Measurements from ENCODE around the gene CELSR1. TPM values are rescaled to one million over a fixed set of nuclear protein-coding genes. Genes with fewer than 3 reads are reported as not detected.

The CELSR1 gene
- total RNA-seq, 1 experiment from 2014 or later, result 37.6 TPM

DNA sequence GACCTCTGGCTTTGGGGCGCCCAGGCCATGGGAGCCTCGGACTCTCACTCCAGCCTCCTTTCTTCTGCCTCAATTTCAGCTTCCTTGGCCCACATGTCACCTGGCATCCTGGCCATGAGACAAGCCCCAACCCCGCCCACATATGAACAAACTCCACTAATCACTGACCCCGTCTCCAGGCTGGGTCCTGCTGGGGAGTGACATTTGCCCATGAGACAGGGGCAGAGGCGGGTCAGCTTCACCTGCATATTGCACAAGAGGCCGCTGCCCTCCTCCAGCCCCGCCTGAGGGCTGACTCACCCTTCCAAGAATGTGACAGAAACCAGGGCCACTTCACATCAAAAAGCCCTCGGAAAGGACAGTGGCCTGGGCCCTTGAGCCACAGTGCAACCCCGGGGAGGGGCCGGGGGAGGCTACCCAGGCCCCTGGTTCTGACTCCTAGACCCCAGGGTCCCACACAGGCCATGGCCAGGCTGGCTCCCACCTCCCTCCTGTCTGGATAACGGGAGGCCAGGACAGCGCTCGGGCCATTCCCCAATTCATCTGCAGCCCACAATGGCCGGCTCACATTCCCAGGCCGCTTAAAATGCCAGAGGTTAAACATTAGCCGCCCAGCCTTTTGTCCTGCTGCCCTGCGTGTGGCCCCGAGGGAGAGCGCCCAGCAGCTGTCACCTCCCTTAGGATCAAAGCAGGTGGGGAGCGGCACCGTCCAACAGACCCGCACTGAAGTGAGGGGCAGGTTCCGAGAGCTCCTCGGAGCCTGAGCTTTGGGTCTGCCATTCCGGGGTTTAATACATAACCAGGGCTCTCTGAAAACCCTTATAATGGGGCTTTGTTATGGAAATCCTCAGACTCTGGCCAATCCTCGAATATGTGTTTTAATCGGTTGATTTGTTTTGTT is 159.6 kb downstream of the CELSR1 start:
- Histone ChIP-seq H3K9me3 (ENCODE audit: insufficient read depth, low read depth) (no peaks in the 10 kb centered on the region), H3K79me2 (ENCODE audit: low read depth) (peaks cover 10% of the 10 kb centered on the region; the same call in 1 of the 2 replicates), H3K27me3 (ENCODE audit: insufficient read depth, low read depth) (no peaks in the 10 kb centered on the region), H4K20me1 (ENCODE audit: insufficient read depth) (no peaks in the 10 kb centered on the region), H3K36me3 (ENCODE audit: low read depth) (peaks cover 10% of the 10 kb centered on the region), H2AFZ (no peak overlapping the region), H3K9me2 (ENCODE audit: insufficient read depth) (no peaks in the 10 kb centered on the region), H3K4me2 (peak overlapping the region; percentile 77), H3K27ac (peak overlapping the region; percentile 95), H3K4me3 (peak overlapping the region; percentile 39; the same call in 1 of the 2 replicates), H3F3A (ENCODE audit: insufficient read depth, low read depth) (peaks cover 35% of the 10 kb centered on the region), H3K4me1 (replicated peaks; ENCODE audit: insufficient read depth) (peaks cover 67% of the 10 kb centered on the region)
- TF ChIP-seq EZH2 (IDR thresholded peaks at IDR 0.05; ENCODE audit: low read depth), result no peak
- TF ChIP-seq, protein P1, sequence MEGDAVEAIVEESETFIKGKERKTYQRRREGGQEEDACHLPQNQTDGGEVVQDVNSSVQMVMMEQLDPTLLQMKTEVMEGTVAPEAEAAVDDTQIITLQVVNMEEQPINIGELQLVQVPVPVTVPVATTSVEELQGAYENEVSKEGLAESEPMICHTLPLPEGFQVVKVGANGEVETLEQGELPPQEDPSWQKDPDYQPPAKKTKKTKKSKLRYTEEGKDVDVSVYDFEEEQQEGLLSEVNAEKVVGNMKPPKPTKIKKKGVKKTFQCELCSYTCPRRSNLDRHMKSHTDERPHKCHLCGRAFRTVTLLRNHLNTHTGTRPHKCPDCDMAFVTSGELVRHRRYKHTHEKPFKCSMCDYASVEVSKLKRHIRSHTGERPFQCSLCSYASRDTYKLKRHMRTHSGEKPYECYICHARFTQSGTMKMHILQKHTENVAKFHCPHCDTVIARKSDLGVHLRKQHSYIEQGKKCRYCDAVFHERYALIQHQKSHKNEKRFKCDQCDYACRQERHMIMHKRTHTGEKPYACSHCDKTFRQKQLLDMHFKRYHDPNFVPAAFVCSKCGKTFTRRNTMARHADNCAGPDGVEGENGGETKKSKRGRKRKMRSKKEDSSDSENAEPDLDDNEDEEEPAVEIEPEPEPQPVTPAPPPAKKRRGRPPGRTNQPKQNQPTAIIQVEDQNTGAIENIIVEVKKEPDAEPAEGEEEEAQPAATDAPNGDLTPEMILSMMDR (conservative IDR thresholded peaks at IDR 0.05), result no peak
- intact Hi-C loops (cut with micrococcal nuclease; ENCODE audit: unreplicated experiment), result loop anchor here (1.0 to 5.0 kb wide), 2 partner anchors 74 to 375 kb away; no protein-coding TSS in a partner anchor
- DNase-seq, result peak; percentile 94 to 96
- ChIA-PET CTCF (interaction anchor here (0.6 kb wide), 1 partner anchor 186 kb away, joined by 13 read pairs; no protein-coding TSS in a partner anchor), POLR2A (ENCODE audit: unreplicated experiment) (no interaction called here)
- TSS peak; percentile 78 for BruUV-seq (replicated peaks)

DNA sequence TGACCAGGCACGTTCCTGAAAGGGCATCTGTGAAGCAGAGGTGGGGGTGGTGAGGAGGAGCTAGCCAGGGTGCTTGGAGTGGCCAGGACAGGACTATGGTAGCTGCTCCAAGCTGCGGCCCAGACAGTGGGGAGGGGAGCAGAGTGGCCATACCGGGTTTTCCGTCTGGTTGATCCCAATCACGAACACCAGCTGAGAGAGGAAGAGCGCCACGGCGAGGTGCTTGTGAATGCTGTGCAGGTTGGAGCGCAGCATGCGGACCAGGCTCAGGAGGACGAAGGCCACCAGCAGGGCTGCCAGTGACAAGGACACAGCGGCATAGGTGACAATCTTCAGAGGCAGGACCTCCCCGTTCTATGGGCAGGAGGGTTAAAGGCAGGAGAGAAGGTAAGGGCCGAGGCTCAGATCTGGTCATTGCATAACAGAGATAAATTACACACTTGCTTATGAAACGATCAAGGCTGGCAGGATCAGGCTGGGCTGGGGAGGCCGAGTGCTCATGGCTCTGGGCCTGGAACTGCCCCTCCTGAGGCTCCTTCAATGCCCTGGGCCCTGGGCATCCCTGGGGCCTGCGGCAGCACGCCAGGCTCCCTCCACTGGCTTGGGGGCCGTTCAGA is 160.4 kb downstream of the CELSR1 start:
- intact Hi-C loops (cut with micrococcal nuclease; ENCODE audit: unreplicated experiment), result loop anchor here (1.0 to 5.0 kb wide), 2 partner anchors 74 to 375 kb away; no protein-coding TSS in a partner anchor
- DNase-seq, result peak in 1 of 2 experiments; percentile 40
- Histone ChIP-seq H3F3A (ENCODE audit: insufficient read depth, low read depth) (peaks cover 35% of the 10 kb centered on the region), H3K4me3 (no peak overlapping the region), H3K79me2 (ENCODE audit: low read depth) (peaks cover 10% of the 10 kb centered on the region; the same call in 1 of the 2 replicates), H3K4me1 (replicated peaks; ENCODE audit: insufficient read depth) (peaks cover 67% of the 10 kb centered on the region), H3K9me3 (ENCODE audit: insufficient read depth, low read depth) (no peaks in the 10 kb centered on the region), H3K27me3 (ENCODE audit: insufficient read depth, low read depth) (no peaks in the 10 kb centered on the region), H3K27ac (peak overlapping the region; percentile 95), H3K9me2 (ENCODE audit: insufficient read depth) (no peaks in the 10 kb centered on the region), H3K4me2 (peak overlapping the region; percentile 77), H2AFZ (no peak overlapping the region), H4K20me1 (ENCODE audit: insufficient read depth) (no peaks in the 10 kb centered on the region), H3K36me3 (ENCODE audit: low read depth) (peaks cover 10% of the 10 kb centered on the region)
- TF ChIP-seq EZH2 (IDR thresholded peaks at IDR 0.05; ENCODE audit: low read depth), result no peak
- TF ChIP-seq, protein P1 (conservative IDR thresholded peaks at IDR 0.05), result no peak
- no TSS peak for BruUV-seq (replicated peaks)
- CTCF ChIA-PET, result interaction anchor here (0.6 kb wide), 1 partner anchor 186 kb away, joined by 13 read pairs; no protein-coding TSS in a partner anchor
- POLR2A ChIA-PET (ENCODE audit: unreplicated experiment), result no interaction called here

DNA sequence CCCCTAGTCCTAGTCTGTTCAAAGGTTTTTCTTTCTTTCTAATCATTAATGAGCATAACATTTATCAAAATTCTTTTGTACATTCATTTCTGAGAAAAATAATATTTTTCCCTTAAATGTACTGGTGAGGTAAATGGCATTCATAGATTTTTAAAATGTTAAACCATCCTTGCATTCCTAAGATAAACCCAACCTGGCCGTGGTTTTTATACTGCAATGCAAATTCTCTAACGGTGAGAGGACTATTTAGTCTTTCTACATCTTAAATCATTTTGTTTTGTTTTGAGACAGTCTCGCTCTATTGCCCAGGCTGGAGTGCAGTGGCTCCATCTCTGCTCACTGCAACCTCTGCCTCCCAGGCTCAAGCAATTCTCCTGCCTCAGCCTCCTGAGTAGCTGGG is 161.3 kb downstream of the CELSR1 start:
- H2AFZ ChIP-seq, result no peak overlapping the region
- BruUV-seq (replicated peaks), result no TSS peak
- H3K9me3 ChIP-seq (ENCODE audit: insufficient read depth, low read depth), result no peaks in the 10 kb centered on the region
- ChIA-PET POLR2A (ENCODE audit: unreplicated experiment) (no interaction called here), CTCF (no interaction called here)
- peaks cover 35% of the 10 kb centered on the region for H3F3A ChIP-seq (ENCODE audit: insufficient read depth, low read depth)
- H3K27ac ChIP-seq, result peak overlapping the region; percentile 95
- H3K4me1 ChIP-seq (replicated peaks; ENCODE audit: insufficient read depth), result peaks cover 61% of the 10 kb centered on the region
- no peaks in the 10 kb centered on the region for H3K9me2 ChIP-seq (ENCODE audit: insufficient read depth)
- H3K27me3 ChIP-seq (ENCODE audit: insufficient read depth, low read depth), result no peaks in the 10 kb centered on the region
- peaks cover 10% of the 10 kb centered on the region for H3K36me3 ChIP-seq (ENCODE audit: low read depth)
- H3K4me3 ChIP-seq, result peak overlapping the region; percentile 9; the same call in 1 of the 2 replicates
- no peak for TF ChIP-seq EZH2 (IDR thresholded peaks at IDR 0.05; ENCODE audit: low read depth)
- TF ChIP-seq, protein P1 (conservative IDR thresholded peaks at IDR 0.05), result no peak
- H4K20me1 ChIP-seq (ENCODE audit: insufficient read depth), result no peaks in the 10 kb centered on the region
- H3K79me2 ChIP-seq (ENCODE audit: low read depth), result peaks cover 10% of the 10 kb centered on the region; the same call in 1 of the 2 replicates
- no peak for DNase-seq
- intact Hi-C loops (cut with micrococcal nuclease; ENCODE audit: unreplicated experiment), result loop anchor here (5.0 kb wide), 1 partner anchor 376 kb away; no protein-coding TSS in a partner anchor
- no peak overlapping the region for H3K4me2 ChIP-seq
